ENCODE results near the gene AQP3.

- no peak for TF ChIP-seq CTCF (IDR thresholded peaks at IDR 0.05; ENCODE audit: low read length)
- TF ChIP-seq EZH2 (IDR thresholded peaks at IDR 0.05; ENCODE audit: borderline replicate concordance, low read length) = no peak
Observed at GRCh38 chr9:33439731-33440130, 7.7 kb downstream of the AQP3 start.

All from OCI-LY1 (cell line).